T47D (cell line): ENCODE results near the gene TRIM45.

ENCODE experiments used
- DNase-seq, 2 experiments: peaks; one replicate each; pipeline versions ENCODE4 v3.0.0 to v3.0.0-alpha.2; 2011 to 2012; ENCODE audit warnings: low read depth in 1 of 2, low spot score in 1 of 2
- JUND ChIP-seq: IDR thresholded peaks from 2 replicates; pipeline ENCODE4 v1.6.1; 2012; ENCODE audit warnings: low read depth
- in situ Hi-C: cut with HindIII; loops from 2 replicates; pipeline ENCODE4 v1.10.0; 2016; ENCODE audit warnings: low sequenced_read_pairs, low pct_unique_long_range_greater_than_20kb

The TRIM45 gene

GRCh38 chr1:117146072-117146471 lies 24.5 kb upstream of the TRIM45 start:
- TF ChIP-seq JUND, result no peak
- in situ Hi-C loops, result no loop called here
- no peak for DNase-seq

GRCh38 chr1:117143871-117144270 lies 22.3 kb upstream of the TRIM45 start:
- DNase-seq, result no peak
- in situ Hi-C loops, result no loop called here
- TF ChIP-seq JUND, result no peak

GRCh38 chr1:117143172-117143571 lies 21.6 kb upstream of the TRIM45 start:
- in situ Hi-C loops, result no loop called here
- DNase-seq, result no peak
- no peak for TF ChIP-seq JUND

GRCh38 chr1:117142200-117142599 lies 20.7 kb upstream of the TRIM45 start:
- in situ Hi-C loops, result no loop called here
- DNase-seq, result no peak
- TF ChIP-seq JUND, result no peak

GRCh38 chr1:117138561-117138960 lies 17.0 kb upstream of the TRIM45 start:
- in situ Hi-C loops, result no loop called here
- DNase-seq, result no peak

GRCh38 chr1:117138106-117138505 lies 16.6 kb upstream of the TRIM45 start:
- in situ Hi-C loops, result no loop called here
- DNase-seq, result no peak
- TF ChIP-seq JUND, result no peak

More at GRCh38 chr1:117138561-117138960, 17.0 kb upstream of the TRIM45 start:
- no peak for TF ChIP-seq JUND

GRCh38 chr1:117137281-117137855 lies 15.8 kb upstream of the TRIM45 start:
- peak in 1 of 2 experiments; percentile 20 for DNase-seq
- in situ Hi-C loops, result no loop called here
- TF ChIP-seq JUND, result no peak

- in situ Hi-C loops, result no loop called here
- TF ChIP-seq JUND, result no peak
- DNase-seq, result no peak
These were observed 15.2 kb upstream of the TRIM45 start for GRCh38 chr1:117136749-117137148.

- in situ Hi-C loops, result no loop called here
- no peak for TF ChIP-seq JUND
- DNase-seq, result no peak
These were observed 13.8 kb upstream of the TRIM45 start for GRCh38 chr1:117135329-117135728.

- DNase-seq, result no peak
- in situ Hi-C loops, result no loop called here
- TF ChIP-seq JUND, result no peak
These were observed 9.0 kb upstream of the TRIM45 start for GRCh38 chr1:117130526-117130925.

GRCh38 chr1:117128323-117129079 lies 7.0 kb upstream of the TRIM45 start:
- in situ Hi-C loops, result no loop called here
- DNase-seq, result peak; percentile 2 to 40
- no peak for TF ChIP-seq JUND

GRCh38 chr1:117127795-117128194 lies 6.2 kb upstream of the TRIM45 start:
- in situ Hi-C loops, result no loop called here
- no peak for TF ChIP-seq JUND
- DNase-seq, result peak in 1 of 2 experiments; percentile 35

GRCh38 chr1:117124661-117125060 lies 3.1 kb upstream of the TRIM45 start:
- in situ Hi-C loops, result no loop called here
- no peak for DNase-seq
- TF ChIP-seq JUND, result no peak
